Activated CD8-positive, alpha-beta T cell treated with anti-CD3 and anti-CD28 coated beads for 36 hours (primary cell): ENCODE data around the gene YIPF1. TPM values are rescaled to one million over a fixed set of nuclear protein-coding genes. Genes with fewer than 3 reads are reported as not detected.

ENCODE experiments used
- ATAC-seq: fragments of 200-7000 bp; cut with Tn5 transposase; one replicate; pipeline ENCODE4 v1.10.0; 2021; ENCODE audit warnings: mild to moderate bottlenecking, moderate library complexity
- CTCF ChIA-PET: fragments of 350-600 bp; sonication (Branson Sonifier 250); formaldehyde crosslinking; loops from one replicate; lab custom pipeline; 2021; ENCODE audit warnings: antibody characterized with exemption; lab: Charles Lee
- POLR2A ChIA-PET: fragments of 350-600 bp; sonication (Branson Sonifier 250); formaldehyde crosslinking; loops from one replicate; lab custom pipeline; 2021; ENCODE audit warnings: antibody characterized with exemption; lab: Charles Lee
- DNase-seq: peaks from one replicate; pipeline ENCODE4 v3.0.0-alpha.2; 2020
- H3K27ac Mint-ChIP-seq: one replicate; pipeline ENCODE4 v1.8.0; 2021; ENCODE audit warnings: mild to moderate bottlenecking, mixed read lengths
- H3K27me3 Mint-ChIP-seq: one replicate; pipeline ENCODE4 v1.8.0; 2021; ENCODE audit warnings: mixed read lengths
- H3K36me3 Mint-ChIP-seq: one replicate; pipeline ENCODE4 v1.8.0; 2021; ENCODE audit warnings: low read depth, mixed read lengths
- H3K4me1 Mint-ChIP-seq: one replicate; pipeline ENCODE4 v1.8.0; 2021; ENCODE audit warnings: low read depth, mixed read lengths
- H3K4me3 Mint-ChIP-seq: one replicate; pipeline ENCODE4 v1.8.0; 2021; ENCODE audit warnings: mild to moderate bottlenecking, moderate library complexity, mixed read lengths
- H3K9me3 Mint-ChIP-seq: one replicate; pipeline ENCODE4 v1.8.0; 2021; ENCODE audit warnings: mixed read lengths
- intact Hi-C: fragments of 100-400 bp; cut with micrococcal nuclease; formaldehyde crosslinking; loops from one replicate; pipeline ENCODE4 v1.10.0; 2022
- total RNA-seq, 2 experiments: library from RNA; stranded (reverse); gene quantifications; one replicate each; pipeline ENCODE4 v1.2.3, GENCODE V29; 2021
- TF ChIP-seq, protein P1 (sequence below): fragments of 200-600 bp; IDR thresholded peaks from one replicate; pipeline ENCODE4 v1.8.0; 2022; ENCODE audit warnings: antibody characterized with exemption, mild to moderate bottlenecking

YIPF1 gene
- 10 to 100 TPM; 13.2 to 15.6 TPM for total RNA-seq

DNA sequence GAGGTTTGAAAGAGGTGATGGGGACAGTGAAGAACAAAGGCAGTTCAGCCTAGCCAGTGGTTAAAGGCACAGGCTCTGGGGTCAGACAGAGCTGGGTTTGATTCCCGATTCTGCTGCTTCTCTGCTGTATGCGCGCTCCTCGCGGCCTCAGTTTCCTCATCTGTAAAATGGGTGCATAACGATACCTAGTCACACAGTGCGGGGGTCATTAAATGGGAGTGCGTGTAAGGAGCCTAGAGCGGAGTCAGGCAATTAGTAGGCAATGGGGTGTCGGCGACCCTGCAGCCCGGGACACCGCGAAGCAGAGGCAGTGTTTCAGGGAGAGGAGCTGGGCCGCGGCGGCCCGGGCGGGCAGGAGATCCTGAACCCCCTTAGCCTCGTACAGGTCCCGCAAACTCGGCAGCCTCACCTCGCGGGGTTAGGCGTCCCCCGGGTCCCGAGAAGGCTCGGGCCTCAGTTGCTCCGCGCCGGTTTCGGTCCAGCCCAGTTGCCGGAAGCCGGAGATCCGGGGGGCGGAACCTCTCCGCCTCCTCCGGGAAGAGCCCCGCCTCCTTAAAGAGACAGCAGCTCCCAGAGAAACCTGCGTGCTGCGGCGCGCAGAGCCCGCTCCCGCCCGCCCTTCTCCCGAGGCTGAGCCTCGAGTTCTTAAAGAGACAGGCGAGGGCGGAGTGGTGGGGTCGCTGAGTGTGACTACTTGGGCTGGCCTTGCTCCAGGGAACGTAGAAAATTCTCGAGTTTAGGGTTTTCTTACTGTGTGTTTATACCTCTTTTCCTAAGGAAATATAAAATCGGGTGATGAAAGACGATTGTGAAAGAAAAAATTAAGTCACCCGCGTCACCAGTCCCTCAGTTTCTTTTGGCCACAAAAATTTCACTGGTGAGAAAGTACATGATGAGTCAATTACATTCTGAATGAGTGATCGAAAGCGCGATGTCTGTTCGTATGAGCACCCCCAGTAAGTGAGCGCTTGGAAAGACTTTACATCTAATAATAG lies at the start of gene YIPF1:
Gene YIPF1 (minus strand): TSS at position 494 of the 995 bp plus-strand sequence. CDS start 860 bp downstream, outside the sequence.
- ATAC-seq (peak; percentile 92), DNase-seq (peak; percentile 89)
- H3K9me3 Mint-ChIP-seq = no peaks in the 10 kb centered on the region
- H3K4me3 Mint-ChIP-seq = peak within 1 kb of the TSS; percentile 96
- H3K27me3 Mint-ChIP-seq = no peaks in the 10 kb centered on the region
- TF ChIP-seq, protein P1, sequence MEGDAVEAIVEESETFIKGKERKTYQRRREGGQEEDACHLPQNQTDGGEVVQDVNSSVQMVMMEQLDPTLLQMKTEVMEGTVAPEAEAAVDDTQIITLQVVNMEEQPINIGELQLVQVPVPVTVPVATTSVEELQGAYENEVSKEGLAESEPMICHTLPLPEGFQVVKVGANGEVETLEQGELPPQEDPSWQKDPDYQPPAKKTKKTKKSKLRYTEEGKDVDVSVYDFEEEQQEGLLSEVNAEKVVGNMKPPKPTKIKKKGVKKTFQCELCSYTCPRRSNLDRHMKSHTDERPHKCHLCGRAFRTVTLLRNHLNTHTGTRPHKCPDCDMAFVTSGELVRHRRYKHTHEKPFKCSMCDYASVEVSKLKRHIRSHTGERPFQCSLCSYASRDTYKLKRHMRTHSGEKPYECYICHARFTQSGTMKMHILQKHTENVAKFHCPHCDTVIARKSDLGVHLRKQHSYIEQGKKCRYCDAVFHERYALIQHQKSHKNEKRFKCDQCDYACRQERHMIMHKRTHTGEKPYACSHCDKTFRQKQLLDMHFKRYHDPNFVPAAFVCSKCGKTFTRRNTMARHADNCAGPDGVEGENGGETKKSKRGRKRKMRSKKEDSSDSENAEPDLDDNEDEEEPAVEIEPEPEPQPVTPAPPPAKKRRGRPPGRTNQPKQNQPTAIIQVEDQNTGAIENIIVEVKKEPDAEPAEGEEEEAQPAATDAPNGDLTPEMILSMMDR = no peak
- POLR2A ChIA-PET = interaction anchor here (0.7 to 2.1 kb wide), 11 partner anchors 11 to 998 kb away, joined by 3 to 11 read pairs (median 3); partner anchors contain the start of genes DHCR24, IFT25, LRRC42 and NDC1
- intact Hi-C loops = loop anchor here (5.0 kb wide), 2 partner anchors 53 to 163 kb away; partner anchors contain the start of genes TCEANC2 and TMEM59
- CTCF ChIA-PET = interaction anchor here (1.0 to 4.4 kb wide), 6 partner anchors 11 to 58 kb away, joined by 3 to 19 read pairs (median 4); partner anchors contain the start of gene IFT25
- peaks cover 5% of the 10 kb centered on the region for H3K36me3 Mint-ChIP-seq
- H3K27ac Mint-ChIP-seq = peak within 1 kb of the TSS; percentile 99
- H3K4me1 Mint-ChIP-seq = peaks cover 36% of the 10 kb centered on the region

GRCh38 chr1:53938136-53938830 lies 48.7 kb upstream of the YIPF1 start:
- DNase-seq = no peak
- no peak overlapping the region for H3K4me3 Mint-ChIP-seq
- H3K36me3 Mint-ChIP-seq = peaks cover 40% of the 10 kb centered on the region
- intact Hi-C loops = no loop called here
- H3K4me1 Mint-ChIP-seq = peaks cover 21% of the 10 kb centered on the region
- no peak for ATAC-seq
- H3K27ac Mint-ChIP-seq = peak overlapping the region; percentile 42
- H3K9me3 Mint-ChIP-seq = peaks cover 2% of the 10 kb centered on the region
- CTCF ChIA-PET = no interaction called here
- H3K27me3 Mint-ChIP-seq = no peaks in the 10 kb centered on the region
- POLR2A ChIA-PET = no interaction called here
- TF ChIP-seq, protein P1 = no peak

DNA sequence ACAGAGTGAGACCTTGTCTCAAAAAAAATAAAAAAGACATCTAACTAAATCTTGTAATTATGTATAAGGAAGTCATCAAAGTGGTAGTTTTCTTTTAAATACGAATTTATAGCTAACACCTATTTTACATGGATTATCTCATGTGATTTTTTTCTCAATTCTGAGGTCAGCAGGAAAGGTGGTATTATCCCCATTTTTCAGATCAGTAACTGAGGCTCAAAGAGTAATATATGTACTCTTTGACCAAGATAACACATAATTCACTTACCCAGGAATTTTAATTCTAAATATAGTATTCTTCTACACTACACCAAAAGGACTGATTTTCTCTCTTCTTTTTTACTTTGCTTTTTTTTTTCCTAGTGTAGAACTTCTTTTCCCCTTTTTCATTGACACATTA lies 46.8 kb upstream of the YIPF1 start:
- intact Hi-C loops = no loop called here
- TF ChIP-seq, protein P1 = no peak
- peaks cover 7% of the 10 kb centered on the region for H3K4me1 Mint-ChIP-seq
- no peak overlapping the region for H3K27ac Mint-ChIP-seq
- peaks cover 37% of the 10 kb centered on the region for H3K36me3 Mint-ChIP-seq
- no peak overlapping the region for H3K4me3 Mint-ChIP-seq
- H3K27me3 Mint-ChIP-seq = no peaks in the 10 kb centered on the region
- ChIA-PET CTCF (interaction anchor here (0.8 to 1.8 kb wide), 4 partner anchors 13 to 75 kb away, joined by 3 to 5 read pairs (median 3); no protein-coding TSS in a partner anchor), POLR2A (interaction anchor here (0.6 to 0.8 kb wide), 2 partner anchors 17 to 531 kb away, joined by 3 to 5 read pairs; no protein-coding TSS in a partner anchor)
- DNase-seq (no peak), ATAC-seq (no peak)
- H3K9me3 Mint-ChIP-seq = peaks cover 2% of the 10 kb centered on the region

GRCh38 chr1:53934170-53934765 lies 44.7 kb upstream of the YIPF1 start:
- TF ChIP-seq, protein P1 = no peak
- DNase-seq = no peak
- Mint-ChIP-seq H3K36me3 (peaks cover 41% of the 10 kb centered on the region), H3K27ac (no peak overlapping the region), H3K27me3 (no peaks in the 10 kb centered on the region), H3K9me3 (peaks cover 2% of the 10 kb centered on the region), H3K4me1 (peaks cover 13% of the 10 kb centered on the region), H3K4me3 (no peak overlapping the region)
- intact Hi-C loops = no loop called here
- no peak for ATAC-seq
- ChIA-PET POLR2A (interaction anchor here (0.7 kb wide), 1 partner anchor 28 kb away, joined by 3 read pairs; no protein-coding TSS in a partner anchor), CTCF (interaction anchor here (0.9 to 1.2 kb wide), 4 partner anchors 10 to 56 kb away, joined by 3 to 5 read pairs (median 4); partner anchors contain the start of gene YIPF1)
